ENCODE measurements around the gene TRMT61B. TPM values are rescaled to one million over a fixed set of nuclear protein-coding genes. Genes with fewer than 3 reads are reported as not detected.
A peak's percentile ranks its signal among the peaks of the same experiment; 100 is the strongest.

The TRMT61B gene
- total and polyA plus RNA-seq, 9 of the 15 experiments (the other 6 are each of a cell fraction or from before 2014, with no cell fraction given): 13.2 to 28.3 (median 19.5) TPM

GRCh38 chr2:28894470-28895188 lies 24.5 kb upstream of the TRMT61B start, which contains the start of gene WDR43 (continued):
- TF ChIP-seq ZNF592 (IDR thresholded peaks at IDR 0.05) (0 out of 2 replicates have a peak, but pooled peaks have one; percentile 32), NR2C2 (CRISPR knock-in tag; IDR thresholded peaks at IDR 0.05) (peak; percentile 53), NR2C2 (tag; IDR thresholded peaks at IDR 0.05) (peak; percentile 92), IRF9 (tag; IDR thresholded peaks at IDR 0.05) (no peak), ATF4 (CRISPR knock-in tag; IDR thresholded peaks at IDR 0.05) (no peak), TAF9B (IDR thresholded peaks at IDR 0.05; ENCODE audit: partially characterized antibody) (peak; percentile 89), CREB3L1 (IDR thresholded peaks at IDR 0.05; ENCODE audit: borderline replicate concordance, low read depth) (peak; percentile 89), ID3 (CRISPR knock-in tag; IDR thresholded peaks at IDR 0.05) (no peak), ID3 (tag; IDR thresholded peaks at IDR 0.05) (0 out of 2 replicates have a peak, but pooled peaks have one; percentile 62), ZFPM2 (CRISPR knock-in tag; IDR thresholded peaks at IDR 0.05) (no peak), ZNF324 (CRISPR knock-in tag; IDR thresholded peaks at IDR 0.05) (no peak), BCOR (IDR thresholded peaks at IDR 0.05) (no peak), CREB3 (tag; conservative IDR thresholded peaks at IDR 0.05; ENCODE audit: low read depth) (no peak), ARID2 (IDR thresholded peaks at IDR 0.05) (no peak), SOX6 (IDR thresholded peaks at IDR 0.05) (0 out of 2 replicates have a peak, but pooled peaks have one; percentile 34), POLR2G (IDR thresholded peaks at IDR 0.05; ENCODE audit: low read depth, low read length) (peak; percentile 99), ZNF76 (CRISPR knock-in tag; IDR thresholded peaks at IDR 0.05; ENCODE audit: borderline replicate concordance) (no peak), SRSF9 (IDR thresholded peaks at IDR 0.05; ENCODE audit: borderline replicate concordance, low read depth, low read length) (no peak)
